AG09319 (cell line): Measurements from ENCODE around the gene PHLDB1.
A peak's percentile ranks its signal among the peaks of the same experiment; 100 is the strongest.

ENCODE experiments used
- DNase-seq: peaks from one replicate; pipeline ENCODE4 v3.0.0-alpha.2; 2010; ENCODE audit warnings: low read depth; ENCODE audit errors: extremely low read depth
- CTCF ChIP-seq: IDR thresholded peaks from 2 replicates; pipeline ENCODE4 v1.5.1; 2011; ENCODE audit warnings: low read depth, mild to moderate bottlenecking, inconsistent platforms, low read length, moderate library complexity

PHLDB1 gene

GRCh38 chr11:118614511-118614910 lies 7.1 kb downstream of the PHLDB1 start:
- no peak for TF ChIP-seq CTCF
- no peak for DNase-seq

DNA sequence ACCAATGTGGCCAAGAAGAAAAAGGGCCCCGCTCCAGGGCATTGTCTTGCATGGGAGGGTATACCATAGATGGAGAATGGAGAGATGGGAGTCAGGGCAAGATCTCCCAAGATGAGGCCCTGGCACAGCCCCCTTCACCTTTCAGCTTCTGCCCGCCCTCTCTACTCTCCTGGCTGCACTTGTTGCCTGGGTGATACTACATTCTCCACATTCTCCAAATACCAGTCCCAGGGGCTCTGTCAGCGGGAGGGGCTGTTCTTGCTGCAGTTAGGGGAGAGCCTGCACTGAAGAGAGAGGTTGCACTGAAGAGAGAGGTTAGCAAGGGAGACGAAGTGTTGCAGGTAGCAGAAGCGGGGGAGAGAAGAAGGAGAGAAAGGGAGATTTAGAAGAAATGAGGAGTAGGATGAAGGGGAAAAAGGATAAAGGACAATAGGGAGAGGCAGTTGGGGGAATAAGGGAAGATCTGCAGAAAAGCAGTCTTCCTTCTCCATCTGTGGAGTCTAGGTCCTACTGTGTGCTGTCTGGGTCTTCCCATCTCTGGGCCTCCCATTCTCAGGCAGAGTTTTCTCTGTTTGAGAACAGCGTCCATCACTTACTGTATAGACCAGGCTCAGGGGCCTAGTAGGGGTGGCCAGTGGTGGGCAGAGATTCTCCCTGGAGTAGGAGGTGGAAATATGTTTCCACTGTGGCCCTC lies 8.0 kb downstream of the PHLDB1 start:
- no peak for TF ChIP-seq CTCF
- DNase-seq: no peak

GRCh38 chr11:118615976-118616371 lies 8.6 kb downstream of the PHLDB1 start:
- no peak for DNase-seq
- TF ChIP-seq CTCF: no peak

GRCh38 chr11:118618115-118618990 lies 10.9 kb downstream of the PHLDB1 start:
- no peak for DNase-seq
- TF ChIP-seq CTCF: no peak

- TF ChIP-seq CTCF: no peak
- DNase-seq: no peak
These were observed 11.6 kb downstream of the PHLDB1 start for GRCh38 chr11:118618991-118619375.

- peak; percentile 76 for DNase-seq
- no peak for TF ChIP-seq CTCF
These were observed 12.2 kb downstream of the PHLDB1 start for GRCh38 chr11:118619444-118620197.
